ENCODE results near the gene PIAS1.
"Not testable (repeated sequence)": the region's sequence is repeated elsewhere in the genome, so short reads cannot be mapped to it uniquely, and the experiment has no call there.

PIAS1 gene

GRCh38 chr15:68129072-68129471 is 75.0 kb downstream of the PIAS1 start:
- DNase-seq = no peak

- no peak for DNase-seq
Observed at GRCh38 chr15:68130851-68131250, 76.7 kb downstream of the PIAS1 start.

DNA sequence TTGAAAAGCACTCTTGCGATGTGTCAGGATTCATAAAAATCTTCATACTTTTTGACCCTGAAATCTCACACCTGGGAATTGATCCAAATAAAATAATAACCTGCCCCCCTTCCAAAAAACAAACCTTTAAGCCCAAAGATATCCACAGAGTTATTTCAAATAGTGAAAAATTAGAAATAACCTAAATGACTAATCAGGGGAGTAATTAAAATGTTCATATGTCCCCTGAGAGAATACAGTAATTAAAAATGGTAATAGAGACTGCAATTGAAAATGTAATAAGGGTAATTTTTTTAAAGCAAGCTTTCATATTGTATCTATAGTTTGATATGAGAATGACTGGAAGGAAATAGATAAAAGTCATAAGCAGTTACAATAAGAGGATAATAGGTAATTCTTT is 83.0 kb downstream of the PIAS1 start:
- DNase-seq = no peak

- no peak for DNase-seq
Observed at GRCh38 chr15:68143129-68143528, 89.0 kb downstream of the PIAS1 start.

- no peak for DNase-seq
Observed at GRCh38 chr15:68143785-68144184, 89.7 kb downstream of the PIAS1 start.

DNA sequence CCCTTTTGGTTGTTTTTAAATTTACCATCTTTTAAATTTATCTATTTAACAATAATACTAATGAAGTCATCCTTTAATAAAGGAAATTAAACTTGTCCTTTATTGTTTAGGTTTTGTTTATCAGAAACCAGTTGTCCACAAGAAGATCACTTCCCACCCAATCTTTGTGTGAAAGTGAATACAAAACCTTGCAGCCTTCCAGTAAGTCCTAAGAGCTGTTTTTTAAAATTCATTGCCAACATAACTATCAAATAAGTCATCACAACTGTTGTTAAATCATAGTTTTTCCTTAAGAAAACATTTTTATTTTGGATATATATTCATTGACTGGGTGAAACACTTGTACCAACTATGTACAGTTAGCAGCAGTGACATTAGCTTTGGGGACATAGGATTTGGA is 91.6 kb downstream of the PIAS1 start:
- DNase-seq = no peak

DNA sequence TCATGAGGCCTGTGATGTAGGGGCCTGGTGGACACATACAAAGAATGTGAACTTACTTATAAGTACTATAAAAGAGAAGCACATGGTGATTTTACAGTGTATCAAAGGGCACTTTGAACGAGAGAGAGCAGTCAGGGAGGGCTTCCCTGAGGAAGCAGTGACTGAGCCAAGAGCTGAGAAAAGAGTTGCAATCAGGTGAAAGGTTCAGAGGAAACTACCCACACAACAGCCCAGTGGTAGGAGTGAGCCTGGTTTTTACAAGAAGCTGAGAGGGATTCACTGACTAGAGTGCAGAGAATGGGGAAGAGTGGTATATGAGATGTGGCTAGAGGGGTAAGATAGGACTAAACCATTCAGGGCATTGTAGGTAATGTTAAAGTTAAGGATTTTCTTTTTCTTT is 93.9 kb downstream of the PIAS1 start:
- DNase-seq = peak in 1 of 2 experiments; percentile 10

GRCh38 chr15:68149059-68149458 is 94.9 kb downstream of the PIAS1 start:
- no peak for DNase-seq

GRCh38 chr15:68150187-68150586 is 96.1 kb downstream of the PIAS1 start:
- DNase-seq = no peak

DNA sequence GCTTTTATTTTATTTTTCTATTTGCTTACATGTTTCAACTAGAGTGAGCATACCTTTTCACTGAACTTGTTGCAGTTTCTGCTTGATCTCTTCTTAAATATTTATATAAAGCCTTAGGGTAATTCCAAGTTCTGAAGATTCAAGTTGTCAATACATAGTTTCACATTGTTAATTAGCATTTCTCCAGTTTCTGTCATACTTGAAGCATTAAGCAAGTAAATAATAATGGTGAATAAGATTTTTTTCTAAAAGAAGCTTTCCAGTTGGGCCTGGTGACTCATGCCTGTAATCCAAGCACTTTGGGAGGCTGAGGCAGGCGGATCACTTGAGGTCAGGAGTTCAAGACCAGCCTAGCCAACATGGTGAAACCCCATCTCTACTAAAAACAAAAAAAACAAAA is 97.2 kb downstream of the PIAS1 start:
- no peak for DNase-seq

GRCh38 chr15:68152342-68152741 is 98.2 kb downstream of the PIAS1 start:
- no peak for DNase-seq

- peak; percentile 52 to 68 for DNase-seq
Observed at GRCh38 chr15:68154923-68155559, 100.9 kb downstream of the PIAS1 start.

GRCh38 chr15:68157074-68157473 is 103.0 kb downstream of the PIAS1 start:
- DNase-seq = no peak

DNA sequence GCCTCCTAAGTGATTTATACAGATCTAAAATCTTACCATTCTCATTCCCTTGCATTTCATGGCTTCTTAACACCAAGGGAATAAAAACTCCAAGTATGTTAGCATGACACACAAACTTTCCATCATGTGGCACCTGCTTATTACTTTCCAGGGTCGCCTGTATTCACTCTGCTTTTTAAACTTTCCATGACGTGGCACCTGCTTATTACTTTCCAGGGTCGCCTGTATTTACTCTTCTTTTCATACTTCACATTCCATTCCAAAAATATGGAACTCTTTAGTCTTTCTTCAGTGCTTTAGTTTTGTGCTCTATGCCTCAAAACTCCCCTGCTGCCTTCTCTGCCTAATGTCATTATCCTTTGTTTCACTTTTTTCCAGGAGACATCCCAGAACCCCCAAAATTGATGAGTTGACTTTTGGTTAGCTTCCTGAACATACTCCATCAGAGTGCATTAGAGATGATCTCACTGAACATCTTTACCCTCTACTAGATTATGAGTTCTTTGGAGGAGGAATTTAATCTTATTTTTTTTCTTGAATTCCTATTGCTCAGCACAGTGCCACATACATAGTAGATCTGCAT is 104.0 kb downstream of the PIAS1 start:
- no peak for DNase-seq

DNA sequence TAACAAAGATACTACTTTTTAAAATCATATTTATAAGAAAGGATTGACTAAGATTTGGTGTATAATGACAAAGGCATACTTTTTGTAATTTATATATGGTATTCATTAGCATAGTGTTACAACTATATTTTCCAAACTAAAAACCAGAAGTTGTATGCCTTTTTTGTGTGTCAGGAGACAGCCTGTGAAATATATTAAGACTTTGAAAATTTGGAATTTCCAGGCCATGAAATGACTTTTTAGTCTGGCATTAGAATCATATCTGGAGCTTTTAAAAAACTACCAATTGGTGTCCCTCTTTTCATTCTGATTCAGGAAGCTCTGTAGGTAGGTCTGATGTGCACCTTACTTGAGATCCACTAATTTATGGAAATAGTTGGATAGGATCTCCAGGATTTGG is 109.1 kb downstream of the PIAS1 start:
- DNase-seq = no peak

DNA sequence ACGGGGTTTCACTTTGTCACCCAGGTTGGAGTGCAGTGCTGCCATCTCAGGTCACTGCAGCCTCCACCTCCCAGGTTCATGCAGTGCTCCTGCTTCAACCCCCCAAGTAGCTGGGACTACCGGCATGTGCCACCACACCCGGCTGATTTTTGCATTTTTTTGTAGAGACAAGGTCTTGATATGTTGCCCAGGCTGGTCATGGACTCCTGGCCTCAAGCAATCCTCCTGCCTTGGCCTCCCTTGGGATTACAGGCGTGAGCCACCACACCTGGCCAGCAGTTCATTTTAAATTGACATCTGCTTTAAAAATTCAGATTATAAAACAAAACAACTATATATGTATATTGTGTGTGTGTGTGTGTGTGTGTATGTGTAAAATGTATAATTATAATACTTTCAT is 112.7 kb downstream of the PIAS1 start:
- no peak for DNase-seq

DNA sequence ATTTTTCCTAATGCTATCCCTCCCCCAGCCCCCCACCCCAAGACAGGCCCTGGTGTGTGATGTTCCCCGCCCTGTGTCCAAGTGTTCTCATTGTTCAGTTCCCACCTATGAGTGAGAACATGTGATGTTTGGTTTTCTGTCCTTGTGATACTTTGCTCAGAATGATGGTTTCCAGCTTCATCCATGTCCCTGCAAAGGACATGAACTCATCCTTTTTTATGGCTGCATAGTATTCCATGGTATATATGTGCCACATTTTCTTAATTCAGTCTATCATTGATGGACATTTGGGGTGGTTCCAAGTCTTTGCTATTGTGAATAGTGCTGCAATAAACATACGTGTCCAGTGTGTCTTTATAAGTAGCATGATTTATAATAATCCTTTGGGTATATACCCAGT is 117.9 kb downstream of the PIAS1 start:
- DNase-seq = not testable (repeated sequence)

- no peak for DNase-seq
Observed at GRCh38 chr15:68173119-68173518, 119.0 kb downstream of the PIAS1 start.

- peak; percentile 79 to 87 for DNase-seq
Observed at GRCh38 chr15:68175526-68175925, 121.4 kb downstream of the PIAS1 start.

DNA sequence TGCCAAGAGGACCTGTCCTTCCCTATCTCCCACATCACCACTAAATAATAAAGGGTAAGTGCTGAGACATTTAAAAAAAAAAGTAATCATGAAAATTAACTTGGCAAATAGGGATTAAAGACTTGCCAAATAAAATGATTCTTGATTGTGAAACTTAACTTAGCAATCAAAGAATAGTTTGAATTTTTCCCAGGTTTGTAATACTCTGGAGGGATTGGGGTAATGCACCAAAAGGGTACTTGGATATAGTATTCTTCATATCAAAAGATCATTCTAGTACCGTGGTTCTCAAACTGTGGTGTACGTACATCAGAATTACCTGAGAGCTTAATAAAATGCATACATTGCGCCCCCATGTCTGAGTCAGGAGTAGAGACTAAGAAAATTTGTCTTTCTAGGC is 122.5 kb downstream of the PIAS1 start:
- no peak for DNase-seq

- DNase-seq = no peak
Observed at GRCh38 chr15:68177742-68178141, 123.6 kb downstream of the PIAS1 start.

- DNase-seq = no peak
Observed at GRCh38 chr15:68183616-68184315, 129.7 kb downstream of the PIAS1 start.

DNA sequence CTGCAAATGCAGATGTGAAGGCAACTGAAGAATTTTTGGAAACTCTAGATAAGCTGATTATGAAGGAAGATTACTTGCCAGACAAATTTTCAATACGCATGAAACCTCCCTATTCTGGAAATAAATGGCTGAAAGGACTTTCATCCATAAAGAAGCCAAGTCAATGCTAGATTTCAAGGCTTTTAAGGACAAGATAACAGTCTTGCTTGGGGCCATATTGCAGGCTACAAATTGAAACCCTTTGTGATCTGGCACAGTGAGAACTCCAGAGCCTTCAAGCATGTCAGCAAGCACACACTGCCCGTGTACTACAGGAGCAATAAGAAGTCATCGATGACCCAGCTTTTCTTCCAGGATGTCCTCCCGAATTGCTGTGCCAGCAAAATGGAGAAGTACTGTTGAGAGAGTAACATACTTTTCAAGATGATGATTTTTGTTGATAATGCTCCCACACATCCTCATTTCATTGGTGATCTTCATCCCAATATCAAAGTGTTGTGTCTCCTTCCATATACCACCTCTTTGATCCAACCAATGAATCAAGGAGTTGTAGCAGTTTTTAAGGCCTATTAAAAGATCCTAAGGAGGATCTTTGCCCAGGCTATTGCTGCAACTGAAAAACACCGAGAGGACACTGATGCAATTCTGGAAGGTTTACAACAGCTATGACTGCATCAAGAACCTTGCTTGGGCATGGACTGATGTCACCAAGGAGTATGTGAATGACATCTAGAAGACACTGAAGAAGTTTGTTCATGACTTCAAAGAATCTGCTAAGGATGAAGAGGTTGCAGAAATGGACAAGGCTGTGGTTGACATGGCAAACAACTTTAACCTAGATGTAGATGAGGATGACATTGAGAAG is 130.7 kb downstream of the PIAS1 start:
- peak in 1 of 2 experiments; percentile 7 for DNase-seq

Data from Kasumi-1 (cell line).